H1 (cell line): Measurements from ENCODE around the gene FITM1. TPM values are rescaled to one million over a fixed set of nuclear protein-coding genes. Genes with fewer than 3 reads are reported as not detected.

ENCODE experiments used
- CTCF ChIA-PET: fragments of 300-600 bp; sonication (Branson Sonifier 250); formaldehyde crosslinking; loops from one replicate; lab custom pipeline; 2021; ENCODE audit not compliant: partially characterized antibody; lab: Charles Lee
- POLR2A ChIA-PET: fragments of 300-600 bp; sonication (Branson Sonifier 250); formaldehyde crosslinking; loops from one replicate; lab custom pipeline; 2021; ENCODE audit warnings: inconsistent platforms; ENCODE audit not compliant: partially characterized antibody; lab: Charles Lee
- DNase-seq, 2 experiments: peaks; one replicate each; pipeline versions ENCODE4 v3.0.0 to v3.0.0-alpha.2; 2010 to 2022; ENCODE audit warnings: low spot score in 2 of 2, low read depth in 1 of 2, mixed read lengths in 1 of 2
- FAIRE-seq: peaks from 2 replicates; lab custom pipeline; 2011; peaks lifted over from hg19 to GRCh38; lab: Jason Lieb, UNC
- H2AFZ ChIP-seq: 2 replicates; pipeline ENCODE4 v1.8.1; 2012; ENCODE audit warnings: low read length, inconsistent platforms
- H2AK5ac ChIP-seq: 2 replicates; pipeline ENCODE4 v1.6.1; 2013; ENCODE audit warnings: low read depth, low read length
- H2BK120ac ChIP-seq: replicated peaks from 2 replicates; pipeline ENCODE3; 2013; ENCODE audit warnings: low read depth, low read length, inconsistent platforms
- H2BK12ac ChIP-seq: 2 replicates; pipeline ENCODE4 v1.6.1; 2013; ENCODE audit warnings: low read depth, low read length
- H2BK15ac ChIP-seq: 2 replicates; pipeline ENCODE4 v1.6.1; 2013; ENCODE audit warnings: low read length
- H2BK20ac ChIP-seq: 2 replicates; pipeline ENCODE4 v1.6.1; 2013; ENCODE audit warnings: low read length
- H2BK5ac ChIP-seq: 2 replicates; pipeline ENCODE4 v1.6.1; 2013; ENCODE audit warnings: low read depth, low read length
- H3K14ac ChIP-seq: 2 replicates; pipeline ENCODE4 v1.6.1; 2013; ENCODE audit warnings: inconsistent platforms; ENCODE audit not compliant: insufficient read length
- H3K18ac ChIP-seq: 2 replicates; pipeline ENCODE4 v1.6.1; 2013; ENCODE audit warnings: low read length; ENCODE audit errors: extremely low read depth
- H3K23ac ChIP-seq: 2 replicates; pipeline ENCODE4 v1.6.1; 2013; ENCODE audit warnings: inconsistent platforms; ENCODE audit not compliant: insufficient read length
- H3K23me2 ChIP-seq: 2 replicates; pipeline ENCODE4 v1.6.1; 2013; ENCODE audit warnings: low read depth, low read length
- H3K27ac ChIP-seq: 2 replicates; pipeline ENCODE4 v1.6.1; 2011; ENCODE audit warnings: low read depth, low read length, inconsistent platforms
- H3K27me3 ChIP-seq, 4 experiments: replicated peaks in 1 of 4; 1 replicate in 1 of 4; 2 replicates in 3 of 4; pipeline versions ENCODE4 v1.6.1 to v1.8.1; 2011 to 2013; ENCODE audit warnings: low read length in 3 of 4, mild to moderate bottlenecking in 3 of 4, inconsistent platforms in 2 of 4, mixed read lengths in 2 of 4, moderate library complexity in 1 of 4; ENCODE audit not compliant: control insufficient read depth in 3 of 4, insufficient read depth in 3 of 4; ENCODE audit errors: extremely low read depth in 1 of 4
- H3K36me3 ChIP-seq, 4 experiments: 2 replicates each; pipeline versions ENCODE4 v1.6.1 to v1.8.1; 2011 to 2013; ENCODE audit warnings: mild to moderate bottlenecking in 4 of 4, low read length in 3 of 4, moderate library complexity in 2 of 4, control low read depth in 1 of 4, inconsistent platforms in 1 of 4; ENCODE audit not compliant: insufficient read depth in 4 of 4, control insufficient read depth in 2 of 4
- H3K4ac ChIP-seq: replicated peaks from 2 replicates; pipeline ENCODE3; 2013; ENCODE audit warnings: low read length, low read depth, mixed read lengths, inconsistent platforms; ENCODE audit not compliant: insufficient read length
- H3K4me1 ChIP-seq, 4 experiments: replicated peaks in 1 of 4; 1 replicate in 1 of 4; 2 replicates in 3 of 4; pipeline versions ENCODE4 v1.6.1 to v1.8.1; 2011 to 2013; ENCODE audit warnings: low read length in 3 of 4, inconsistent platforms in 2 of 4, mixed read lengths in 1 of 4; ENCODE audit not compliant: insufficient read depth in 4 of 4, control insufficient read depth in 3 of 4
- H3K4me2 ChIP-seq, 2 experiments: 2 replicates each; pipeline versions ENCODE4 v1.6.1 to v1.8.1; 2011 to 2013; ENCODE audit warnings: low read depth in 2 of 2, low read length in 2 of 2, control low read depth in 1 of 2, inconsistent platforms in 1 of 2, mild to moderate bottlenecking in 1 of 2; ENCODE audit not compliant: insufficient read depth in 1 of 2
- H3K4me3 ChIP-seq, 4 experiments: fragments of 200-600, 300-600 bp in 1 of 4; sonication (generic), shearing (Covaris generic), sonication (Bioruptor Twin) in 1 of 4; 2 replicates each; pipeline versions ENCODE4 v1.5.1 to v1.8.1; 2011 to 2016; ENCODE audit warnings: low read length in 4 of 4, low read depth in 3 of 4, control low read depth in 2 of 4, inconsistent platforms in 2 of 4, mild to moderate bottlenecking in 2 of 4, mixed read lengths in 1 of 4, moderate library complexity in 1 of 4; ENCODE audit not compliant: insufficient read depth in 2 of 4; ENCODE audit errors: extremely low read depth in 1 of 4
- H3K56ac ChIP-seq: replicated peaks from 2 replicates; pipeline ENCODE3; 2013; ENCODE audit warnings: low read depth, mild to moderate bottlenecking, mixed read lengths, low read length, inconsistent platforms; ENCODE audit not compliant: insufficient read length
- H3K79me1 ChIP-seq: 2 replicates; pipeline ENCODE4 v1.6.1; 2013; ENCODE audit warnings: low read depth, low read length, control low read depth
- H3K79me2 ChIP-seq, 2 experiments: 2 replicates each; pipeline versions ENCODE4 v1.6.1 to v1.8.1; 2012 to 2013; ENCODE audit warnings: low read length in 2 of 2, mild to moderate bottlenecking in 2 of 2, inconsistent platforms in 1 of 2; ENCODE audit not compliant: insufficient read depth in 2 of 2, control insufficient read depth in 1 of 2
- H3K9ac ChIP-seq, 4 experiments: replicated peaks in 1 of 4; 1 replicate in 1 of 4; 2 replicates in 3 of 4; pipeline versions ENCODE4 v1.6.1 to v1.8.1; 2011 to 2013; ENCODE audit warnings: low read depth in 3 of 4, low read length in 3 of 4, control low read depth in 2 of 4, mild to moderate bottlenecking in 2 of 4, moderate library complexity in 2 of 4, inconsistent platforms in 1 of 4; ENCODE audit errors: extremely low read depth in 1 of 4
- H3K9me3 ChIP-seq, 2 experiments: 2 replicates each; pipeline versions ENCODE4 v1.6.1 to v1.8.1; 2012 to 2013; ENCODE audit warnings: mild to moderate bottlenecking in 2 of 2, moderate library complexity in 2 of 2, control low read depth in 1 of 2, inconsistent platforms in 1 of 2, low read depth in 1 of 2, low read length in 1 of 2, mixed read lengths in 1 of 2; ENCODE audit not compliant: insufficient read depth in 2 of 2
- H4K20me1 ChIP-seq, 2 experiments: replicated peaks in 1 of 2; 2 replicates each; pipeline versions ENCODE3 to v1.8.1; 2011 to 2013; ENCODE audit warnings: inconsistent platforms in 2 of 2, low read length in 2 of 2, mild to moderate bottlenecking in 1 of 2; ENCODE audit not compliant: insufficient read depth in 2 of 2, control insufficient read depth in 1 of 2
- H4K5ac ChIP-seq: 2 replicates; pipeline ENCODE4 v1.6.1; 2013; ENCODE audit warnings: low read length, low read depth, mixed read lengths, inconsistent platforms; ENCODE audit not compliant: insufficient read length
- H4K8ac ChIP-seq: 2 replicates; pipeline ENCODE4 v1.8.0; 2013; ENCODE audit warnings: mild to moderate bottlenecking, moderate library complexity, low read length, inconsistent platforms; ENCODE audit not compliant: insufficient read depth; ENCODE audit errors: extremely low read depth
- H4K91ac ChIP-seq: replicated peaks from 2 replicates; pipeline ENCODE3; 2013; ENCODE audit warnings: low read length, mixed read lengths, inconsistent platforms; ENCODE audit not compliant: insufficient read length
- BCL11A ChIP-seq, 2 experiments: IDR thresholded peaks; one replicate each; pipeline ENCODE4 v1.6.1; 2011; ENCODE audit warnings: low read depth in 2 of 2, low read length in 2 of 2, mild to moderate bottlenecking in 2 of 2
- BRCA1 ChIP-seq: IDR thresholded peaks from 2 replicates; pipeline ENCODE4 v1.6.1; 2012; ENCODE audit warnings: low read depth, low read length, improper control_type of control experiment
- CBX5 ChIP-seq: fragments of 300-800, 300-1000 bp; sonication (generic); IDR thresholded peaks from 2 replicates; pipeline ENCODE4 v1.7.1; 2016; ENCODE audit warnings: antibody characterized with exemption, low read length, low read depth
- CTBP2 ChIP-seq: IDR thresholded peaks from 2 replicates; pipeline ENCODE4 v1.7.0; 2011; ENCODE audit warnings: borderline replicate concordance, mild to moderate bottlenecking, moderate library complexity, mixed read lengths, low read length; ENCODE audit not compliant: insufficient read depth, insufficient read length
- MAFK ChIP-seq: IDR thresholded peaks from 2 replicates; pipeline ENCODE4 v1.6.1; 2012; ENCODE audit warnings: low read depth, mild to moderate bottlenecking, improper control_type of control experiment, low read length
- POLR2A ChIP-seq, 2 experiments: IDR thresholded peaks; 1 replicate in 1 of 2; 2 replicates in 1 of 2; pipeline ENCODE4 v1.6.1; 2011; ENCODE audit warnings: low read depth in 2 of 2, low read length in 2 of 2, mild to moderate bottlenecking in 2 of 2; ENCODE audit errors: control extremely low read depth in 1 of 2
- POLR2AphosphoS5 ChIP-seq: IDR thresholded peaks from 2 replicates; pipeline ENCODE4 v1.6.1; 2011; ENCODE audit warnings: low read depth, low read length
- RBBP5 ChIP-seq: IDR thresholded peaks from 2 replicates; pipeline ENCODE4 v1.7.1; 2012; ENCODE audit warnings: low read depth, mild to moderate bottlenecking, inconsistent platforms, low read length, moderate library complexity, borderline replicate concordance
- RXRA ChIP-seq: IDR thresholded peaks from 2 replicates; pipeline ENCODE4 v1.6.1; 2011; ENCODE audit warnings: low read depth, mild to moderate bottlenecking, low read length, moderate library complexity; ENCODE audit not compliant: insufficient read depth
- SAP30 ChIP-seq: fragments of 300-600 bp; sonication (generic); IDR thresholded peaks from 2 replicates; pipeline ENCODE4 v1.7.1; 2012; ENCODE audit warnings: low read length, moderate library complexity, mild to moderate bottlenecking, inconsistent platforms; ENCODE audit not compliant: insufficient read depth, insufficient replicate concordance
- SIRT6 ChIP-seq: IDR thresholded peaks from one replicate; pipeline ENCODE4 v1.7.1; 2012; ENCODE audit warnings: low read length, inconsistent platforms
- SIX5 ChIP-seq: IDR thresholded peaks from 2 replicates; pipeline ENCODE4 v1.6.1; 2011; ENCODE audit warnings: mild to moderate bottlenecking, low read depth, low read length
- WGBS, 2 experiments: shearing (Covaris generic) in 1 of 2; methylation state at CpG; one replicate each; pipeline versions ENCODE4 v1.1.6 to v1.1.7; 2013 to 2015; ENCODE audit warnings: low lambda C conversion rate in 2 of 2, mixed read lengths in 2 of 2, inconsistent platforms in 1 of 2, low coverage in 1 of 2, missing lambda C conversion rate in 1 of 2; ENCODE audit not compliant: insufficient replicate concordance in 2 of 2, insufficient coverage in 1 of 2, insufficient read length in 1 of 2; ENCODE audit errors: extremely low coverage in 1 of 2, missing lambda C conversion rate in 1 of 2; 5-methylcytosine and 5-hydroxymethylcytosine counted together
- polyA plus RNA-seq, 7 experiments: library from polyadenylated mRNA; depleted of rRNA in 3 of 7; stranded (reverse) in 5 of 7; unstranded in 2 of 7; fragments of >200 nt in 5 of 7; fragments of 200-250 nt in 2 of 7; gene quantifications; 1 replicate in 5 of 7; 2 replicates in 1 of 7; 4 replicates in 1 of 7; pipeline versions ENCODE4 v1.2.1 to v1.2.3, GENCODE V29; 2011 to 2013; ENCODE audit warnings: missing spikeins in 2 of 7, mixed read lengths in 2 of 7
- total RNA-seq: library from RNA; stranded (reverse); fragmentation: NEBNext Ultra II Directional; extraction: Animal tissue kit (Norgen Biotek cat#: 25700); gene quantifications from 2 replicates; pipeline ENCODE4 v1.2.1, GENCODE V29; 2021

FITM1 gene
- total and polyA plus RNA-seq, 2 of the 8 experiments (the other 6 are each of a cell fraction or from before 2014, with no cell fraction given): 0.53 to 0.76 TPM

DNA sequence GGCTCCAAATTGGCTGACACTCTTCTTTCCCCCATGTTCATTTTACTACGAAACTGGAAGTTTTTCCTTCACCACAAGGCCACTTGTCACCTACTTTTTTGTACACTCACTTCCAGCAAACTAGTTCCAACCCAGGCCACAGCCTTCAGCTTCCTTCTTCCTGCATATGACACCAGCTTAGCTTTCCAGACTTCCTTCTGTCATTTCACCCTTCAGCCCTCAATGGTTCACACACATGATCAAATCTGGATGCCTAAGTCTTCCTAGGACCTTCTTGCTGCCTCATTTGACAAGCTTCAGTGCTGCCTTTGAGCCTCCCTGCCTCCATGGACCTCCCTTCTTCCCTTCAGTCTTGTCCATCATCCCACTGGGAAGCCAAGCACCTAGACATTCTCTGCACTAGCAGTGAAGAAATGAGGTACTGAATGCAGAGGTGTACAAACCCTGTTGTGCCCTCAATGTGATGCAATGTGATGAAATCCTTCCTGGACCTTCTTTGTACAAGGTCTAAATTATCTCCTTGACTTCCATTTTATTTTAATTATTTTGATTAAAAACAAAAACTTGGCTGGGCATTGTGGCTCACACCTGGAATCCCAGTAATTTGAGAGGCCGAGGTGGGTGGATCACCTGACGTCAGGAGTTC is 37.1 kb downstream of the FITM1 start:
- ChIA-PET CTCF (no interaction called here), POLR2A (interaction anchor here (0.9 kb wide), 1 partner anchor 10 kb away, joined by 3 read pairs; no protein-coding TSS in a partner anchor)
- FAIRE-seq (no peak), DNase-seq (no peak)
- Histone ChIP-seq H3K79me2 (no peaks in the 10 kb centered on the region), H3K4me1 (peaks cover 0 to 4% (median 2%) of the 10 kb centered on the region in 4 experiments; a peak in 4 of 7 replicates), H2BK5ac (no peak overlapping the region), H4K8ac (no peak overlapping the region), H2AFZ (no peak overlapping the region), H3K27ac (no peak overlapping the region), H2BK120ac (no peak overlapping the region), H2BK12ac (no peak overlapping the region), H3K9ac (no peak overlapping the region), H3K4me2 (no peak overlapping the region), H3K18ac (no peak overlapping the region), H3K36me3 (peaks cover 0 to 18% (median 5%) of the 10 kb centered on the region in 4 experiments; a peak in 6 of 8 replicates), H3K14ac (no peak overlapping the region), H3K4ac (no peak overlapping the region), H2BK20ac (no peak overlapping the region), H4K91ac (no peak overlapping the region), H2AK5ac (no peak overlapping the region), H3K9me3 (no peaks in the 10 kb centered on the region), H2BK15ac (no peak overlapping the region), H3K27me3 (no peaks in the 10 kb centered on the region), H3K23ac (no peak overlapping the region), H3K56ac (no peak overlapping the region), H4K5ac (no peak overlapping the region)
- 92% methylated on average over 3 of the region's 3 CpGs; no CpG with 5 or more reads in 1 of the 2 experiments for WGBS, 2 experiments
- no peak for TF ChIP-seq BCL11A (IDR thresholded peaks at IDR 0.05; ENCODE audit: low read depth in 2 of 2, low read length in 2 of 2)
- no peak for TF ChIP-seq SIX5
- no peak for TF ChIP-seq BRCA1
- TF ChIP-seq SIRT6: no peak
- TF ChIP-seq POLR2A (IDR thresholded peaks at IDR 0.05; ENCODE audit: control extremely low read depth in 1 of 2, low read depth in 2 of 2, low read length in 2 of 2): no peak
- no peak for TF ChIP-seq RXRA
- no peak for TF ChIP-seq CBX5
- TF ChIP-seq RBBP5: no peak
- TF ChIP-seq SAP30: no peak
- TF ChIP-seq CTBP2: no peak
- TF ChIP-seq MAFK: no peak
- TF ChIP-seq POLR2AphosphoS5: no peak
- TF ChIP-seq, all 59 proteins: peak for 0
- Histone ChIP-seq H3K4me3 (no peak overlapping the region), H4K20me1 (peaks cover 0 to 9% of the 10 kb centered on the region in 2 experiments), H3K23me2 (peaks cover 5% of the 10 kb centered on the region; the same call in 1 of the 2 replicates), H3K79me1 (no peaks in the 10 kb centered on the region)
